K562 (cell line): Measurements from ENCODE around the gene COASY. TPM values are rescaled to one million over a fixed set of nuclear protein-coding genes. Genes with fewer than 3 reads are reported as not detected.

Experiments used
- CREM ChIP-seq: IDR thresholded peaks from 2 replicates; pipeline ENCODE4 v1.6.1; 2014; ENCODE audit warnings: antibody characterized with exemption, low read depth
- FOXK1 ChIP-seq: sonication (generic); formaldehyde crosslinking; IDR thresholded peaks from 2 replicates; pipeline ENCODE4 v1.8.0; 2022; ENCODE audit warnings: missing genetic modification reagents, mild to moderate bottlenecking, borderline replicate concordance
- GATAD2A ChIP-seq: fragments of 450-650 bp; IDR thresholded peaks from 2 replicates; pipeline ENCODE4 v1.6.1; 2017
- NUFIP1 ChIP-seq: fragments of 450-650 bp; IDR thresholded peaks from 2 replicates; pipeline ENCODE4 v1.6.1; 2018; ENCODE audit not compliant: partially characterized antibody
- PHF20 ChIP-seq: fragments of 450-650 bp; IDR thresholded peaks from 2 replicates; pipeline ENCODE4 v1.6.1; 2018; ENCODE audit not compliant: partially characterized antibody
- RAD21 ChIP-seq, 2 experiments: fragments of 250-450 bp in 1 of 2; fragments of 450-650 bp in 1 of 2; sonication (Bioruptor Pico) in 1 of 2; formaldehyde crosslinking in 1 of 2; IDR thresholded peaks in 1 of 2; conservative IDR thresholded peaks in 1 of 2; 2 replicates each; pipeline versions ENCODE4 v1.4.0 to v1.8.0; 2020 to 2022; ENCODE audit warnings: mild to moderate bottlenecking in 2 of 2, moderate library complexity in 1 of 2
- SP1 ChIP-seq: sonication (generic); formaldehyde crosslinking; IDR thresholded peaks from 2 replicates; pipeline ENCODE4 v1.8.1; 2022; ENCODE audit warnings: mild to moderate bottlenecking, missing genetic modification reagents
- ZBTB33 ChIP-seq: sonication (generic); formaldehyde crosslinking; IDR thresholded peaks from 2 replicates; pipeline ENCODE4 v1.8.1; 2023; ENCODE audit warnings: mild to moderate bottlenecking, missing genetic modification reagents
- ZNF586 ChIP-seq: fragments of 450-650 bp; formaldehyde crosslinking; conservative IDR thresholded peaks from 2 replicates; pipeline ENCODE4 v1.4.0; 2020; ENCODE audit warnings: mild to moderate bottlenecking, moderate library complexity
- ZNF707 ChIP-seq: fragments of 250-450 bp; sonication (Bioruptor Pico); conservative IDR thresholded peaks from 2 replicates; pipeline ENCODE4 v1.8.0; 2022; ENCODE audit warnings: inconsistent platforms, mild to moderate bottlenecking, moderate library complexity
- ZNF76 ChIP-seq: fragments of 250-450 bp; sonication (Bioruptor Pico); IDR thresholded peaks from 2 replicates; pipeline ENCODE4 v1.4.0; 2020; ENCODE audit warnings: mild to moderate bottlenecking, moderate library complexity, borderline replicate concordance
- polyA plus RNA-seq, 8 experiments: library from polyadenylated mRNA; depleted of rRNA in 4 of 8; stranded (reverse) in 5 of 8; unstranded in 3 of 8; fragments of >200 nt; fragmentation: Nextera tagmentation in 2 of 8; fragmentation: Illumina TruSeq in 1 of 8; extraction: Ambion mirVana in 2 of 8; extraction: Trizol in 1 of 8; gene quantifications; 2 replicates each; pipeline versions ENCODE4 v1.2.1 to v1.2.3, GENCODE V29; 2011 to 2014; ENCODE audit warnings: inconsistent platforms in 1 of 8, missing spikeins in 1 of 8
- total RNA-seq, 7 experiments: library from RNA; depleted of rRNA in 6 of 7; stranded (reverse); fragments of >200 nt in 6 of 7; fragmentation: Illumina TruSeq in 2 of 7; extraction: Trizol in 2 of 7; gene quantifications; 2 replicates each; pipeline versions ENCODE4 v1.2.1 to v1.2.3, GENCODE V29; 2011 to 2021; ENCODE audit warnings: low replicate concordance in 1 of 7
- TF ChIP-seq, protein P1 (sequence below): fragments of 250-450 bp; sonication (Bioruptor Pico); IDR thresholded peaks from 2 replicates; pipeline ENCODE4 v1.4.0; 2020; ENCODE audit warnings: mild to moderate bottlenecking, moderate library complexity, borderline replicate concordance
- TF ChIP-seq, protein P2 (sequence below): fragments of 450-650 bp; IDR thresholded peaks from 2 replicates; pipeline ENCODE4 v1.7.1; 2018; ENCODE audit warnings: mild to moderate bottlenecking, low read depth; ENCODE audit not compliant: partially characterized antibody
- TF ChIP-seq, protein P3 (sequence below): sonication (generic); formaldehyde crosslinking; IDR thresholded peaks from 2 replicates; pipeline ENCODE4 v1.8.0; 2022; ENCODE audit warnings: mild to moderate bottlenecking, missing genetic modification reagents, borderline replicate concordance
- TF ChIP-seq, protein P4 (sequence below), 2 experiments: fragments of 200-800 bp in 1 of 2; sonication (Bioruptor generic) in 1 of 2; sonication (generic) in 1 of 2; formaldehyde crosslinking in 1 of 2; IDR thresholded peaks in 1 of 2; conservative IDR thresholded peaks in 1 of 2; 2 replicates each; pipeline versions ENCODE4 v1.5.0 to v1.6.1; 2016 to 2020; ENCODE audit warnings: missing compliant biosample characterization in 1 of 2, missing genetic modification characterization in 1 of 2, missing genetic modification reagents in 1 of 2

COASY gene
- total and polyA plus RNA-seq, 9 of the 15 experiments (the other 6 are each of a cell fraction or from before 2014, with no cell fraction given) = 25.4 to 175 (median 62.3) TPM

GRCh38 chr17:42566215-42566882 lies 4.4 kb downstream of the COASY start (continued):
- TF ChIP-seq, protein P1, sequence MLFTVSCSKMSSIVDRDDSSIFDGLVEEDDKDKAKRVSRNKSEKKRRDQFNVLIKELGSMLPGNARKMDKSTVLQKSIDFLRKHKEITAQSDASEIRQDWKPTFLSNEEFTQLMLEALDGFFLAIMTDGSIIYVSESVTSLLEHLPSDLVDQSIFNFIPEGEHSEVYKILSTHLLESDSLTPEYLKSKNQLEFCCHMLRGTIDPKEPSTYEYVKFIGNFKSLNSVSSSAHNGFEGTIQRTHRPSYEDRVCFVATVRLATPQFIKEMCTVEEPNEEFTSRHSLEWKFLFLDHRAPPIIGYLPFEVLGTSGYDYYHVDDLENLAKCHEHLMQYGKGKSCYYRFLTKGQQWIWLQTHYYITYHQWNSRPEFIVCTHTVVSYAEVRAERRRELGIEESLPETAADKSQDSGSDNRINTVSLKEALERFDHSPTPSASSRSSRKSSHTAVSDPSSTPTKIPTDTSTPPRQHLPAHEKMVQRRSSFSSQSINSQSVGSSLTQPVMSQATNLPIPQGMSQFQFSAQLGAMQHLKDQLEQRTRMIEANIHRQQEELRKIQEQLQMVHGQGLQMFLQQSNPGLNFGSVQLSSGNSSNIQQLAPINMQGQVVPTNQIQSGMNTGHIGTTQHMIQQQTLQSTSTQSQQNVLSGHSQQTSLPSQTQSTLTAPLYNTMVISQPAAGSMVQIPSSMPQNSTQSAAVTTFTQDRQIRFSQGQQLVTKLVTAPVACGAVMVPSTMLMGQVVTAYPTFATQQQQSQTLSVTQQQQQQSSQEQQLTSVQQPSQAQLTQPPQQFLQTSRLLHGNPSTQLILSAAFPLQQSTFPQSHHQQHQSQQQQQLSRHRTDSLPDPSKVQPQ = 0 out of 2 replicates have a peak, but pooled peaks have one; percentile 34
- TF ChIP-seq, protein P2, sequence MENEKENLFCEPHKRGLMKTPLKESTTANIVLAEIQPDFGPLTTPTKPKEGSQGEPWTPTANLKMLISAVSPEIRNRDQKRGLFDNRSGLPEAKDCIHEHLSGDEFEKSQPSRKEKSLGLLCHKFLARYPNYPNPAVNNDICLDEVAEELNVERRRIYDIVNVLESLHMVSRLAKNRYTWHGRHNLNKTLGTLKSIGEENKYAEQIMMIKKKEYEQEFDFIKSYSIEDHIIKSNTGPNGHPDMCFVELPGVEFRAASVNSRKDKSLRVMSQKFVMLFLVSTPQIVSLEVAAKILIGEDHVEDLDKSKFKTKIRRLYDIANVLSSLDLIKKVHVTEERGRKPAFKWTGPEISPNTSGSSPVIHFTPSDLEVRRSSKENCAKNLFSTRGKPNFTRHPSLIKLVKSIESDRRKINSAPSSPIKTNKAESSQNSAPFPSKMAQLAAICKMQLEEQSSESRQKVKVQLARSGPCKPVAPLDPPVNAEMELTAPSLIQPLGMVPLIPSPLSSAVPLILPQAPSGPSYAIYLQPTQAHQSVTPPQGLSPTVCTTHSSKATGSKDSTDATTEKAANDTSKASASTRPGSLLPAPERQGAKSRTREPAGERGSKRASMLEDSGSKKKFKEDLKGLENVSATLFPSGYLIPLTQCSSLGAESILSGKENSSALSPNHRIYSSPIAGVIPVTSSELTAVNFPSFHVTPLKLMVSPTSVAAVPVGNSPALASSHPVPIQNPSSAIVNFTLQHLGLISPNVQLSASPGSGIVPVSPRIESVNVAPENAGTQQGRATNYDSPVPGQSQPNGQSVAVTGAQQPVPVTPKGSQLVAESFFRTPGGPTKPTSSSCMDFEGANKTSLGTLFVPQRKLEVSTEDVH = no peak
- TF ChIP-seq NUFIP1 (no peak), ZNF586 (CRISPR knock-in tag) (peak; percentile 67; the same call in 1 of the 2 replicates), ZNF707 (CRISPR knock-in tag) (no peak), CREM (0 out of 2 replicates have a peak, but pooled peaks have one; percentile 8), PHF20 (no peak), ZBTB33 (CRISPR knock-in tag) (no peak), GATAD2A (no peak), SP1 (CRISPR knock-in tag) (no peak), ZNF76 (CRISPR knock-in tag) (peak; percentile 62; the same call in 1 of the 2 replicates), FOXK1 (no peak), RAD21 (CRISPR knock-in tag; conservative IDR thresholded peaks at IDR 0.05 in 1 of 2, IDR thresholded peaks at IDR 0.05 in 1 of 2) (peak in 1 of 2 experiments; percentile 11; a peak in 1 of 4 replicates)
- TF ChIP-seq, protein P3, sequence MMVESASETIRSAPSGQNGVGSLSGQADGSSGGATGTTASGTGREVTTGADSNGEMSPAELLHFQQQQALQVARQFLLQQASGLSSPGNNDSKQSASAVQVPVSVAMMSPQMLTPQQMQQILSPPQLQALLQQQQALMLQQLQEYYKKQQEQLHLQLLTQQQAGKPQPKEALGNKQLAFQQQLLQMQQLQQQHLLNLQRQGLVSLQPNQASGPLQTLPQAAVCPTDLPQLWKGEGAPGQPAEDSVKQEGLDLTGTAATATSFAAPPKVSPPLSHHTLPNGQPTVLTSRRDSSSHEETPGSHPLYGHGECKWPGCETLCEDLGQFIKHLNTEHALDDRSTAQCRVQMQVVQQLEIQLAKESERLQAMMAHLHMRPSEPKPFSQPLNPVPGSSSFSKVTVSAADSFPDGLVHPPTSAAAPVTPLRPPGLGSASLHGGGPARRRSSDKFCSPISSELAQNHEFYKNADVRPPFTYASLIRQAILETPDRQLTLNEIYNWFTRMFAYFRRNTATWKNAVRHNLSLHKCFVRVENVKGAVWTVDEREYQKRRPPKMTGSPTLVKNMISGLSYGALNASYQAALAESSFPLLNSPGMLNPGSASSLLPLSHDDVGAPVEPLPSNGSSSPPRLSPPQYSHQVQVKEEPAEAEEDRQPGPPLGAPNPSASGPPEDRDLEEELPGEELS (CRISPR knock-in tag) = no peak
- TF ChIP-seq, protein P4, sequence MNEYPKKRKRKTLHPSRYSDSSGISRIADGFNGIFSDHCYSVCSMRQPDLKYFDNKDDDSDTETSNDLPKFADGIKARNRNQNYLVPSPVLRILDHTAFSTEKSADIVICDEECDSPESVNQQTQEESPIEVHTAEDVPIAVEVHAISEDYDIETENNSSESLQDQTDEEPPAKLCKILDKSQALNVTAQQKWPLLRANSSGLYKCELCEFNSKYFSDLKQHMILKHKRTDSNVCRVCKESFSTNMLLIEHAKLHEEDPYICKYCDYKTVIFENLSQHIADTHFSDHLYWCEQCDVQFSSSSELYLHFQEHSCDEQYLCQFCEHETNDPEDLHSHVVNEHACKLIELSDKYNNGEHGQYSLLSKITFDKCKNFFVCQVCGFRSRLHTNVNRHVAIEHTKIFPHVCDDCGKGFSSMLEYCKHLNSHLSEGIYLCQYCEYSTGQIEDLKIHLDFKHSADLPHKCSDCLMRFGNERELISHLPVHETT (CRISPR knock-in tag; conservative IDR thresholded peaks at IDR 0.05 in 1 of 2, IDR thresholded peaks at IDR 0.05 in 1 of 2) = peak in 1 of 2 experiments; percentile 75; a peak in 1 of 4 replicates
